K562 (cell line): ENCODE data around the gene CTSH. TPM values are rescaled to one million over a fixed set of nuclear protein-coding genes. Genes with fewer than 3 reads are reported as not detected.

Source experiments
- ARID1B ChIP-seq: fragments of 450-650 bp; IDR thresholded peaks from 2 replicates; pipeline ENCODE4 v1.6.1; 2016; ENCODE audit warnings: antibody characterized with exemption, mild to moderate bottlenecking, inconsistent platforms
- ETV6 ChIP-seq, 3 experiments: fragments of 150-350 bp in 1 of 3; sonication (generic) in 1 of 3; formaldehyde crosslinking in 1 of 3; IDR thresholded peaks; 2 replicates each; pipeline versions ENCODE4 v1.6.1 to v1.8.0; 2014 to 2022; ENCODE audit warnings: borderline replicate concordance in 2 of 3, low read depth in 2 of 3, antibody characterized with exemption in 1 of 3, low read length in 1 of 3, mild to moderate bottlenecking in 1 of 3, missing genetic modification reagents in 1 of 3
- NFIC ChIP-seq: fragments of 450-650 bp; IDR thresholded peaks from 2 replicates; pipeline ENCODE4 v1.6.1; 2017; ENCODE audit warnings: mild to moderate bottlenecking, inconsistent platforms
- NFIX ChIP-seq: fragments of 250-450 bp; sonication (Bioruptor Pico); IDR thresholded peaks from 2 replicates; pipeline ENCODE4 v1.4.0; 2020; ENCODE audit warnings: low read depth, mild to moderate bottlenecking, moderate library complexity
- POLR2A ChIP-seq: fragments of 450-650 bp; conservative IDR thresholded peaks from 2 replicates; pipeline ENCODE4 v1.6.1; 2016
- POLR2B ChIP-seq: fragments of 450-650 bp; IDR thresholded peaks from 2 replicates; pipeline ENCODE4 v1.6.1; 2018; ENCODE audit warnings: low read depth; ENCODE audit not compliant: partially characterized antibody
- RCOR1 ChIP-seq, 2 experiments: IDR thresholded peaks; 2 replicates each; pipeline ENCODE4 v1.6.1; 2012; ENCODE audit warnings: low read depth in 2 of 2, low read length in 2 of 2, borderline replicate concordance in 1 of 2, improper control_type of control experiment in 1 of 2
- SMARCA4 ChIP-seq: fragments of 450-650 bp; IDR thresholded peaks from 2 replicates; pipeline ENCODE4 v1.6.1; 2016
- STAT5A ChIP-seq: IDR thresholded peaks from 2 replicates; pipeline ENCODE4 v1.6.1; 2012; ENCODE audit warnings: low read length, inconsistent platforms, borderline replicate concordance
- TFAM ChIP-seq: fragments of 250-450 bp; sonication (Bioruptor Pico); conservative IDR thresholded peaks from 2 replicates; pipeline ENCODE4 v1.5.0; 2021; ENCODE audit warnings: mild to moderate bottlenecking, moderate library complexity
- ZBTB1 ChIP-seq: sonication (generic); formaldehyde crosslinking; IDR thresholded peaks from 2 replicates; pipeline ENCODE4 v1.8.1; 2023; ENCODE audit warnings: missing genetic modification reagents, low read depth, mild to moderate bottlenecking, borderline replicate concordance
- ZNF316 ChIP-seq: fragments of 450-650 bp; IDR thresholded peaks from 2 replicates; pipeline ENCODE4 v1.6.1; 2016
- polyA plus RNA-seq, 8 experiments: library from polyadenylated mRNA; depleted of rRNA in 4 of 8; stranded (reverse) in 5 of 8; unstranded in 3 of 8; fragments of >200 nt; fragmentation: Nextera tagmentation in 2 of 8; fragmentation: Illumina TruSeq in 1 of 8; extraction: Ambion mirVana in 2 of 8; extraction: Trizol in 1 of 8; gene quantifications; 2 replicates each; pipeline versions ENCODE4 v1.2.1 to v1.2.3, GENCODE V29; 2011 to 2014; ENCODE audit warnings: inconsistent platforms in 1 of 8, missing spikeins in 1 of 8
- total RNA-seq, 7 experiments: library from RNA; depleted of rRNA in 6 of 7; stranded (reverse); fragments of >200 nt in 6 of 7; fragmentation: Illumina TruSeq in 2 of 7; extraction: Trizol in 2 of 7; gene quantifications; 2 replicates each; pipeline versions ENCODE4 v1.2.1 to v1.2.3, GENCODE V29; 2011 to 2021; ENCODE audit warnings: low replicate concordance in 1 of 7
- TF ChIP-seq, protein P1 (sequence below): sonication (generic); formaldehyde crosslinking; IDR thresholded peaks from 2 replicates; pipeline ENCODE4 v1.8.1; 2023; ENCODE audit warnings: missing genetic modification reagents, mild to moderate bottlenecking, borderline replicate concordance
- TF ChIP-seq, protein P2 (sequence below): fragments of 450-650 bp; formaldehyde crosslinking; IDR thresholded peaks from 2 replicates; pipeline ENCODE4 v1.4.0; 2020; ENCODE audit warnings: mild to moderate bottlenecking, moderate library complexity
- TF ChIP-seq, protein P3 (sequence below), 2 experiments: fragments of 150-350 bp in 1 of 2; IDR thresholded peaks; 2 replicates each; pipeline ENCODE4 v1.6.1; 2012 to 2016; ENCODE audit warnings: low read depth in 2 of 2, low read length in 2 of 2, mild to moderate bottlenecking in 1 of 2, moderate library complexity in 1 of 2
- TF ChIP-seq, protein P4 (sequence below): sonication (generic); formaldehyde crosslinking; IDR thresholded peaks from 2 replicates; pipeline ENCODE4 v1.4.0; 2020; ENCODE audit warnings: mild to moderate bottlenecking, missing genetic modification reagents

The CTSH gene
- total and polyA plus RNA-seq, 9 of the 15 experiments (the other 6 are each of a cell fraction or from before 2014, with no cell fraction given), result 15.0 to 462 (median 173) TPM

DNA sequence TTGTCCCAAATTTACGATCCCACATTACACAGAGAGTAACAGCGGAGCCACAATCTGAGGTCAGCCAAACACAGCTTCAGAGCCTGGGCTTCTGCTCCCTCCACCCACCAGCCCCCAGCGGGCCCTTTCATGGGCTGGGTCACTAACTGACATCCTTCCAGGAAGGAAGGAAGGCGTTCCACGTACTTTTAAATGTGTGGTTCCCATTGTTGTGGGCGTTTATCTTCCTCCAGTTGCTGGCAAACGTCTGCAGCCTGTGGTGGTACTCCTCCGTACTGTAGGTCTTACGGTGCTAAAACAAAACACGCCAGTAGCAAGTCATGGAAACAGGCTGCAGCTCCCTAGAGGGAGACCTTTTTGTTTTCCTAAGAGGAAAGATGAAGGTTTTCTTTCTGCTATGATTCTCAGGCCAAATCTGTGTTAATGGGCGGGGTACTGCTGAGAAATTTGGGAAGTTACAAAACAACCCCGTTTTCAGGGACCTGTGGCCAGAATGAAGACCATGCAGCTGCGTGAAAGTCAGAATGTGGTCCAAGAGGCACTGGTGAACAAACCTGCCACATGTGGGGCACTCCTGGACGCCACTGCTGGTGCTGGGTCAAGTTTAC is 7.6 kb downstream of the CTSH start (continued):
- TF ChIP-seq, protein P1, sequence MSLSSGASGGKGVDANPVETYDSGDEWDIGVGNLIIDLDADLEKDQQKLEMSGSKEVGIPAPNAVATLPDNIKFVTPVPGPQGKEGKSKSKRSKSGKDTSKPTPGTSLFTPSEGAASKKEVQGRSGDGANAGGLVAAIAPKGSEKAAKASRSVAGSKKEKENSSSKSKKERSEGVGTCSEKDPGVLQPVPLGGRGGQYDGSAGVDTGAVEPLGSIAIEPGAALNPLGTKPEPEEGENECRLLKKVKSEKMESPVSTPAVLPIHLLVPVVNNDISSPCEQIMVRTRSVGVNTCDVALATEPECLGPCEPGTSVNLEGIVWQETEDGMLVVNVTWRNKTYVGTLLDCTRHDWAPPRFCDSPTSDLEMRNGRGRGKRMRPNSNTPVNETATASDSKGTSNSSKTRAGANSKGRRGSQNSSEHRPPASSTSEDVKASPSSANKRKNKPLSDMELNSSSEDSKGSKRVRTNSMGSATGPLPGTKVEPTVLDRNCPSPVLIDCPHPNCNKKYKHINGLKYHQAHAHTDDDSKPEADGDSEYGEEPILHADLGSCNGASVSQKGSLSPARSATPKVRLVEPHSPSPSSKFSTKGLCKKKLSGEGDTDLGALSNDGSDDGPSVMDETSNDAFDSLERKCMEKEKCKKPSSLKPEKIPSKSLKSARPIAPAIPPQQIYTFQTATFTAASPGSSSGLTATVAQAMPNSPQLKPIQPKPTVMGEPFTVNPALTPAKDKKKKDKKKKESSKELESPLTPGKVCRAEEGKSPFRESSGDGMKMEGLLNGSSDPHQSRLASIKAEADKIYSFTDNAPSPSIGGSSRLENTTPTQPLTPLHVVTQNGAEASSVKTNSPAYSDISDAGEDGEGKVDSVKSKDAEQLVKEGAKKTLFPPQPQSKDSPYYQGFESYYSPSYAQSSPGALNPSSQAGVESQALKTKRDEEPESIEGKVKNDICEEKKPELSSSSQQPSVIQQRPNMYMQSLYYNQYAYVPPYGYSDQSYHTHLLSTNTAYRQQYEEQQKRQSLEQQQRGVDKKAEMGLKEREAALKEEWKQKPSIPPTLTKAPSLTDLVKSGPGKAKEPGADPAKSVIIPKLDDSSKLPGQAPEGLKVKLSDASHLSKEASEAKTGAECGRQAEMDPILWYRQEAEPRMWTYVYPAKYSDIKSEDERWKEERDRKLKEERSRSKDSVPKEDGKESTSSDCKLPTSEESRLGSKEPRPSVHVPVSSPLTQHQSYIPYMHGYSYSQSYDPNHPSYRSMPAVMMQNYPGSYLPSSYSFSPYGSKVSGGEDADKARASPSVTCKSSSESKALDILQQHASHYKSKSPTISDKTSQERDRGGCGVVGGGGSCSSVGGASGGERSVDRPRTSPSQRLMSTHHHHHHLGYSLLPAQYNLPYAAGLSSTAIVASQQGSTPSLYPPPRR (CRISPR knock-in tag), result no peak
- TF ChIP-seq TFAM (CRISPR knock-in tag) (no peak), POLR2A (peak; percentile 68), ZNF316 (peak; percentile 66), ZBTB1 (CRISPR knock-in tag) (no peak), STAT5A (peak; percentile 76), POLR2B (peak; percentile 31), NFIX (no peak), ARID1B (peak; percentile 71), ETV6 (IDR thresholded peaks at IDR 0.05; ENCODE audit: borderline replicate concordance in 1 of 2, low read depth in 2 of 2, low read length in 1 of 2) (peak; percentile 59 to 91; a peak in 3 of 4 replicates), ETV6 (CRISPR knock-in tag; IDR thresholded peaks at IDR 0.05; ENCODE audit: borderline replicate concordance) (no peak), SMARCA4 (peak; percentile 70), RCOR1 (IDR thresholded peaks at IDR 0.05; ENCODE audit: borderline replicate concordance in 1 of 2, low read depth in 2 of 2, low read length in 2 of 2) (peak in 1 of 2 experiments; percentile 65; a peak in 2 of 4 replicates), NFIC (peak; percentile 56)
- TF ChIP-seq, protein P2, sequence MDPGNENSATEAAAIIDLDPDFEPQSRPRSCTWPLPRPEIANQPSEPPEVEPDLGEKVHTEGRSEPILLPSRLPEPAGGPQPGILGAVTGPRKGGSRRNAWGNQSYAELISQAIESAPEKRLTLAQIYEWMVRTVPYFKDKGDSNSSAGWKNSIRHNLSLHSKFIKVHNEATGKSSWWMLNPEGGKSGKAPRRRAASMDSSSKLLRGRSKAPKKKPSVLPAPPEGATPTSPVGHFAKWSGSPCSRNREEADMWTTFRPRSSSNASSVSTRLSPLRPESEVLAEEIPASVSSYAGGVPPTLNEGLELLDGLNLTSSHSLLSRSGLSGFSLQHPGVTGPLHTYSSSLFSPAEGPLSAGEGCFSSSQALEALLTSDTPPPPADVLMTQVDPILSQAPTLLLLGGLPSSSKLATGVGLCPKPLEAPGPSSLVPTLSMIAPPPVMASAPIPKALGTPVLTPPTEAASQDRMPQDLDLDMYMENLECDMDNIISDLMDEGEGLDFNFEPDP (CRISPR knock-in tag), result no peak
- TF ChIP-seq, protein P3, sequence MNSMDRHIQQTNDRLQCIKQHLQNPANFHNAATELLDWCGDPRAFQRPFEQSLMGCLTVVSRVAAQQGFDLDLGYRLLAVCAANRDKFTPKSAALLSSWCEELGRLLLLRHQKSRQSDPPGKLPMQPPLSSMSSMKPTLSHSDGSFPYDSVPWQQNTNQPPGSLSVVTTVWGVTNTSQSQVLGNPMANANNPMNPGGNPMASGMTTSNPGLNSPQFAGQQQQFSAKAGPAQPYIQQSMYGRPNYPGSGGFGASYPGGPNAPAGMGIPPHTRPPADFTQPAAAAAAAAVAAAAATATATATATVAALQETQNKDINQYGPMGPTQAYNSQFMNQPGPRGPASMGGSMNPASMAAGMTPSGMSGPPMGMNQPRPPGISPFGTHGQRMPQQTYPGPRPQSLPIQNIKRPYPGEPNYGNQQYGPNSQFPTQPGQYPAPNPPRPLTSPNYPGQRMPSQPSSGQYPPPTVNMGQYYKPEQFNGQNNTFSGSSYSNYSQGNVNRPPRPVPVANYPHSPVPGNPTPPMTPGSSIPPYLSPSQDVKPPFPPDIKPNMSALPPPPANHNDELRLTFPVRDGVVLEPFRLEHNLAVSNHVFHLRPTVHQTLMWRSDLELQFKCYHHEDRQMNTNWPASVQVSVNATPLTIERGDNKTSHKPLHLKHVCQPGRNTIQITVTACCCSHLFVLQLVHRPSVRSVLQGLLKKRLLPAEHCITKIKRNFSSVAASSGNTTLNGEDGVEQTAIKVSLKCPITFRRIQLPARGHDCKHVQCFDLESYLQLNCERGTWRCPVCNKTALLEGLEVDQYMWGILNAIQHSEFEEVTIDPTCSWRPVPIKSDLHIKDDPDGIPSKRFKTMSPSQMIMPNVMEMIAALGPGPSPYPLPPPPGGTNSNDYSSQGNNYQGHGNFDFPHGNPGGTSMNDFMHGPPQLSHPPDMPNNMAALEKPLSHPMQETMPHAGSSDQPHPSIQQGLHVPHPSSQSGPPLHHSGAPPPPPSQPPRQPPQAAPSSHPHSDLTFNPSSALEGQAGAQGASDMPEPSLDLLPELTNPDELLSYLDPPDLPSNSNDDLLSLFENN (IDR thresholded peaks at IDR 0.05; ENCODE audit: low read depth in 2 of 2, low read length in 2 of 2), result no peak
- TF ChIP-seq, protein P4, sequence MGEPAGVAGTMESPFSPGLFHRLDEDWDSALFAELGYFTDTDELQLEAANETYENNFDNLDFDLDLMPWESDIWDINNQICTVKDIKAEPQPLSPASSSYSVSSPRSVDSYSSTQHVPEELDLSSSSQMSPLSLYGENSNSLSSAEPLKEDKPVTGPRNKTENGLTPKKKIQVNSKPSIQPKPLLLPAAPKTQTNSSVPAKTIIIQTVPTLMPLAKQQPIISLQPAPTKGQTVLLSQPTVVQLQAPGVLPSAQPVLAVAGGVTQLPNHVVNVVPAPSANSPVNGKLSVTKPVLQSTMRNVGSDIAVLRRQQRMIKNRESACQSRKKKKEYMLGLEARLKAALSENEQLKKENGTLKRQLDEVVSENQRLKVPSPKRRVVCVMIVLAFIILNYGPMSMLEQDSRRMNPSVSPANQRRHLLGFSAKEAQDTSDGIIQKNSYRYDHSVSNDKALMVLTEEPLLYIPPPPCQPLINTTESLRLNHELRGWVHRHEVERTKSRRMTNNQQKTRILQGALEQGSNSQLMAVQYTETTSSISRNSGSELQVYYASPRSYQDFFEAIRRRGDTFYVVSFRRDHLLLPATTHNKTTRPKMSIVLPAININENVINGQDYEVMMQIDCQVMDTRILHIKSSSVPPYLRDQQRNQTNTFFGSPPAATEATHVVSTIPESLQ (CRISPR knock-in tag), result no peak
